Spleen (tissue), 7 donors: ENCODE results near the gene COL8A2.

Experiments
- CTCF ChIP-seq, 11 experiments: fragments of 200-600 bp in 7 of 11; fragments of 450-650 bp in 4 of 11; sonication (generic) in 4 of 11; IDR thresholded peaks in 8 of 11; conservative IDR thresholded peaks in 3 of 11; 1 replicate in 7 of 11; 2 replicates in 4 of 11; pipeline versions ENCODE4 v1.4.0 to v1.8.0; 2016 to 2021; ENCODE audit warnings: antibody characterized with exemption in 11 of 11, inconsistent platforms in 4 of 11, mild to moderate bottlenecking in 1 of 11
- POLR2A ChIP-seq, 3 donors: fragments of 450-650 bp; IDR thresholded peaks; one replicate each; pipeline ENCODE4 v1.5.1; 2017; ENCODE audit warnings: antibody characterized with exemption in 3 of 3, mild to moderate bottlenecking in 1 of 3
- POLR2AphosphoS5 ChIP-seq, 3 donors: sonication (generic); formaldehyde crosslinking; IDR thresholded peaks; one replicate each; pipeline ENCODE4 v1.5.1; 2017; ENCODE audit warnings: antibody characterized with exemption in 3 of 3
- donor health status: DM: no; HTN: no; CAD: no; lungs with moderate emphysema.
- donor health status: DM: no; HTN: no; CAD: no.
- donor health status: DM: no; HTN: no; CAD: no.

- no peak for TF ChIP-seq POLR2AphosphoS5 (IDR thresholded peaks at IDR 0.05)
- TF ChIP-seq CTCF (IDR thresholded peaks at IDR 0.05 in 8 of 11, conservative IDR thresholded peaks at IDR 0.05 in 3 of 11): no peak
- TF ChIP-seq POLR2A (IDR thresholded peaks at IDR 0.05): no peak
Measured at GRCh38 chr1:36076979-36077573, 47.9 kb downstream of the COL8A2 start.
